DOHH2 (cell line): ENCODE measurements around the gene HFE.
A peak's percentile ranks its signal among the peaks of the same experiment; 100 is the strongest.
"Not testable (repeated sequence)": the region's sequence is repeated elsewhere in the genome, so short reads cannot be mapped to it uniquely, and the experiment has no call there.

Source experiments
- H3F3A ChIP-seq: fragments of 200-600 bp; sonication (generic), shearing (Covaris generic); 2 replicates; pipeline ENCODE4 v1.6.0; 2016; ENCODE audit warnings: antibody characterized with exemption, mild to moderate bottlenecking; ENCODE audit not compliant: control insufficient read depth, insufficient read depth
- H3K27ac ChIP-seq: fragments of 200-600 bp; sonication (generic); 2 replicates; pipeline ENCODE4 v1.5.1; 2014; ENCODE audit warnings: low read depth, mild to moderate bottlenecking, low read length, moderate library complexity
- H3K27me3 ChIP-seq: fragments of 200-600 bp; sonication (generic); 2 replicates; pipeline ENCODE4 v1.6.1; 2014; ENCODE audit warnings: mild to moderate bottlenecking, low read length, mixed read lengths; ENCODE audit not compliant: control insufficient read depth
- H3K36me3 ChIP-seq: fragments of 200-600 bp; sonication (generic); 2 replicates; pipeline ENCODE4 v1.6.1; 2014; ENCODE audit warnings: mild to moderate bottlenecking, low read length, moderate library complexity, mixed read lengths; ENCODE audit not compliant: control insufficient read depth
- H3K4me1 ChIP-seq: fragments of 200-600 bp; sonication (generic); 2 replicates; pipeline ENCODE4 v1.6.1; 2014; ENCODE audit warnings: mild to moderate bottlenecking, low read length, mixed read lengths; ENCODE audit not compliant: control insufficient read depth
- H3K4me2 ChIP-seq: fragments of 200-600 bp; sonication (generic); 2 replicates; pipeline ENCODE4 v1.6.0; 2014; ENCODE audit warnings: mild to moderate bottlenecking, low read length, moderate library complexity
- H3K4me3 ChIP-seq: fragments of 200-600 bp; sonication (generic); 2 replicates; pipeline ENCODE4 v1.5.1; 2014; ENCODE audit warnings: mild to moderate bottlenecking, low read length, mixed read lengths
- H3K79me2 ChIP-seq: fragments of 200-600 bp; sonication (generic); 2 replicates; pipeline ENCODE4 v1.6.1; 2014; ENCODE audit warnings: mild to moderate bottlenecking, low read length, mixed read lengths; ENCODE audit not compliant: control insufficient read depth
- H3K9me2 ChIP-seq: fragments of 200-600 bp; sonication (generic); replicated peaks from 2 replicates; pipeline ENCODE4 v1.6.1; 2014; ENCODE audit warnings: mild to moderate bottlenecking, low read length, mixed read lengths; ENCODE audit not compliant: control insufficient read depth
- H3K9me3 ChIP-seq: fragments of 200-600 bp; sonication (generic); 2 replicates; pipeline ENCODE4 v1.6.1; 2014; ENCODE audit warnings: antibody characterized with exemption, low read length, mixed read lengths; ENCODE audit not compliant: control insufficient read depth, insufficient read depth
- H4K20me1 ChIP-seq: fragments of 200-600 bp; sonication (generic); 2 replicates; pipeline ENCODE4 v1.6.0; 2014; ENCODE audit warnings: low read depth, mild to moderate bottlenecking, antibody characterized with exemption, low read length, moderate library complexity; ENCODE audit not compliant: control insufficient read depth, insufficient read depth
- EZH2phosphoT487 ChIP-seq: fragments of 200-600 bp; sonication (generic); IDR thresholded peaks from 2 replicates; pipeline ENCODE4 v1.6.1; 2017; ENCODE audit warnings: borderline replicate concordance, mild to moderate bottlenecking, antibody characterized with exemption, low read length, moderate library complexity, mixed read lengths
- TF ChIP-seq, protein P1 (sequence below): fragments of 200-600 bp; sonication (generic); IDR thresholded peaks from one replicate; pipeline ENCODE4 v1.5.1; 2014; ENCODE audit warnings: antibody characterized with exemption, mild to moderate bottlenecking, low read depth, low read length; ENCODE audit not compliant: poor library complexity, severe bottlenecking

Gene HFE

DNA sequence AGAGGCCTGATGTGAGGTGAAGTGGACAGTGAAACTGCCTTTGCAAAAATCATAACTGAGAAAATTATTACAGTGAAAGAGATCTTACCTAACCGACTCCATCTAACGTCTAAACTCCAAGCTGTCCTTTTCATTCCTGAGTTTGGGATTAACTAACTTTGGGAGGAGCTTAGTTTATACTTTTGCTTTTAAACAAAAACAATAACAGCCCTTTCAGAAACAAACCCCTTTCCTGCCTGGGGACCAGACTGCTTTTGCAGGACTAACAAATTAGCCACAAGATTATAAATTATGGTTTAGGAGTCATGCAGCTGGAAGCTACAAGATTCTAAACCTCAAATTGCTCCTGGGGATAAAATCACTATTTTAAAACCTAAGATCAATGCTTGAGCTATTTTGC is 38.6 kb upstream of the HFE start:
- Histone ChIP-seq H3K9me3 (peaks cover 3% of the 10 kb centered on the region; the same call in 1 of the 2 replicates), H3K27ac (peak overlapping the region; percentile 47; the same call in 1 of the 2 replicates), H3K9me2 (no peaks in the 10 kb centered on the region), H3F3A (peaks cover 40% of the 10 kb centered on the region), H3K4me2 (no peak overlapping the region), H3K4me1 (peaks cover 51% of the 10 kb centered on the region), H3K27me3 (no peaks in the 10 kb centered on the region), H3K4me3 (no peak overlapping the region), H4K20me1 (no peaks in the 10 kb centered on the region), H3K36me3 (peaks cover 14% of the 10 kb centered on the region; the same call in 1 of the 2 replicates), H3K79me2 (peaks cover 3% of the 10 kb centered on the region; the same call in 1 of the 2 replicates)
- TF ChIP-seq, protein P1, sequence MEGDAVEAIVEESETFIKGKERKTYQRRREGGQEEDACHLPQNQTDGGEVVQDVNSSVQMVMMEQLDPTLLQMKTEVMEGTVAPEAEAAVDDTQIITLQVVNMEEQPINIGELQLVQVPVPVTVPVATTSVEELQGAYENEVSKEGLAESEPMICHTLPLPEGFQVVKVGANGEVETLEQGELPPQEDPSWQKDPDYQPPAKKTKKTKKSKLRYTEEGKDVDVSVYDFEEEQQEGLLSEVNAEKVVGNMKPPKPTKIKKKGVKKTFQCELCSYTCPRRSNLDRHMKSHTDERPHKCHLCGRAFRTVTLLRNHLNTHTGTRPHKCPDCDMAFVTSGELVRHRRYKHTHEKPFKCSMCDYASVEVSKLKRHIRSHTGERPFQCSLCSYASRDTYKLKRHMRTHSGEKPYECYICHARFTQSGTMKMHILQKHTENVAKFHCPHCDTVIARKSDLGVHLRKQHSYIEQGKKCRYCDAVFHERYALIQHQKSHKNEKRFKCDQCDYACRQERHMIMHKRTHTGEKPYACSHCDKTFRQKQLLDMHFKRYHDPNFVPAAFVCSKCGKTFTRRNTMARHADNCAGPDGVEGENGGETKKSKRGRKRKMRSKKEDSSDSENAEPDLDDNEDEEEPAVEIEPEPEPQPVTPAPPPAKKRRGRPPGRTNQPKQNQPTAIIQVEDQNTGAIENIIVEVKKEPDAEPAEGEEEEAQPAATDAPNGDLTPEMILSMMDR, result no peak
- no peak for TF ChIP-seq EZH2phosphoT487

GRCh38 chr6:26051665-26052310 is 35.4 kb upstream of the HFE start:
- H3F3A ChIP-seq, result peaks cover 38% of the 10 kb centered on the region
- peaks cover 3% of the 10 kb centered on the region; the same call in 1 of the 2 replicates for H3K79me2 ChIP-seq
- H3K27me3 ChIP-seq, result no peaks in the 10 kb centered on the region
- no peaks in the 10 kb centered on the region for H3K9me3 ChIP-seq
- no peaks in the 10 kb centered on the region for H4K20me1 ChIP-seq
- H3K36me3 ChIP-seq, result peaks cover 4% of the 10 kb centered on the region; the same call in 1 of the 2 replicates
- no peaks in the 10 kb centered on the region for H3K9me2 ChIP-seq
- no peak overlapping the region for H3K4me2 ChIP-seq
- no peak overlapping the region for H3K4me3 ChIP-seq
- TF ChIP-seq, protein P1, result no peak
- peaks cover 38% of the 10 kb centered on the region for H3K4me1 ChIP-seq
- H3K27ac ChIP-seq, result no peak overlapping the region

GRCh38 chr6:26052762-26053250 is 34.4 kb upstream of the HFE start:
- Histone ChIP-seq H3K4me1 (peaks cover 41% of the 10 kb centered on the region), H3K27ac (peak overlapping the region; percentile 98), H3F3A (peaks cover 31% of the 10 kb centered on the region)
- H3K9me3 ChIP-seq, H3K4me2 ChIP-seq, H3K27me3 ChIP-seq, H3K79me2 ChIP-seq, H3K4me3 ChIP-seq, H3K36me3 ChIP-seq, H4K20me1 ChIP-seq, H3K9me2 ChIP-seq: not testable (repeated sequence)

DNA sequence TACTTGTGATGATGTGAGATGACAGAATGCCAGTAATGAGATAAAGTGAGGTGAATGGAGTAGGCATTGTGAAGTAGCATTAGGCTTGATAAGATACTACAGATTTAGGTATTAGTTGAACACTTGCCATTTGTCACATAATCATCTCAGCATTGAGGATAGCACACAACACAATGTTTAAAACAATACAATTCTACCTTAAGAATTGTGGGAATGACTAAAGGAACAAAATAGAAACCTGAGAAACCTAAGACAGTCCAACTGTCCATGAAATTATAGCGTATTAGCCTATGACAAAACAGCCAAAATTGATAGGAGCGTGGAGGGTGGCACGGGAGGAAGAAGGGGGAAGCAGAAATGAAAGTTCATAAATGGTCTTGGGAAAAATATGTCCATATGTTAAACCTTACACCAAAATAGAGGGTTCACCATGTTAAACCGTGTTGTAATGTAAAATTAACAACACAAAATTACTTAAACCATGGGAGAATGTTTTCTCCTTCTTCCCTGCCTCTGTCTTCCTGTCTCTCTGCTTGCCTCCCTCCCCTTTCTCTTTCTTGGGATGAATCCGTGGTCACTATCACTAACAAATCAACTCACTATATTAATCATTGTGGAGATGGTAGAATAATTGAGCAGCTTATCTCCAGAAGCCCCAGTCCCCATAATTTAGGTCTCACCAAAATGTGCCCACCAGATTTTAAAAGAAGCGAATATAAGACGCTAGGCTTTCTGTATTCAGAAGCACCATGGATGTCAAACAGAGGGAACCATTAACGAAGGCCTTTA is 33.0 kb upstream of the HFE start:
- H3K27me3 ChIP-seq, result no peaks in the 10 kb centered on the region
- TF ChIP-seq, protein P1, result no peak
- TF ChIP-seq EZH2phosphoT487, result no peak
- no peaks in the 10 kb centered on the region for H4K20me1 ChIP-seq
- peak overlapping the region; percentile 84 for H3K4me3 ChIP-seq
- peaks cover 27% of the 10 kb centered on the region for H3F3A ChIP-seq
- H3K9me3 ChIP-seq, result no peaks in the 10 kb centered on the region
- H3K9me2 ChIP-seq, result no peaks in the 10 kb centered on the region
- peak overlapping the region; percentile 90 for H3K4me2 ChIP-seq
- H3K79me2 ChIP-seq, result peaks cover 3% of the 10 kb centered on the region; the same call in 1 of the 2 replicates
- peak overlapping the region; percentile 98 for H3K27ac ChIP-seq
- H3K36me3 ChIP-seq, result peaks cover 4% of the 10 kb centered on the region; the same call in 1 of the 2 replicates
- peaks cover 44% of the 10 kb centered on the region for H3K4me1 ChIP-seq
